Activated T-helper 1 cell treated with anti-CD3 and anti-CD28 coated beads, Interleukin-12 subunit alpha, Interleukin-12 subunit beta, Interleukin-2, Interleukin-4 antibody, amounts not matched to agents 30 ng/mL and 10 ng/mL and 1 ng/mL, durations not matched to agents 14 hours and 24 hours and 36 hours (primary cell): Measurements from ENCODE around the gene NOS1AP. TPM values are rescaled to one million over a fixed set of nuclear protein-coding genes. Genes with fewer than 3 reads are reported as not detected.

Source experiments
- DNase-seq: peaks from one replicate; pipeline ENCODE4 v3.0.0; 2021; ENCODE audit warnings: low spot score
- H3K27ac Mint-ChIP-seq: one replicate; pipeline ENCODE4 v1.8.0; 2021; ENCODE audit warnings: mild to moderate bottlenecking, mixed read lengths
- H3K27me3 Mint-ChIP-seq: one replicate; pipeline ENCODE4 v1.8.0; 2022; ENCODE audit warnings: mild to moderate bottlenecking, moderate library complexity, mixed read lengths; ENCODE audit not compliant: insufficient read depth
- H3K36me3 Mint-ChIP-seq: one replicate; pipeline ENCODE4 v1.8.0; 2021; ENCODE audit warnings: low read depth, mixed read lengths
- H3K4me1 Mint-ChIP-seq: one replicate; pipeline ENCODE4 v1.8.0; 2021; ENCODE audit warnings: low read depth, mixed read lengths
- H3K4me3 Mint-ChIP-seq: one replicate; pipeline ENCODE4 v1.8.0; 2021; ENCODE audit warnings: mild to moderate bottlenecking, moderate library complexity, mixed read lengths
- H3K9me3 Mint-ChIP-seq: one replicate; pipeline ENCODE4 v1.8.0; 2021; ENCODE audit warnings: mixed read lengths
- intact Hi-C: fragments of 100-400 bp; cut with micrococcal nuclease; formaldehyde crosslinking; loops from one replicate; pipeline ENCODE4 v1.15.1; 2024
- total RNA-seq: library from RNA; stranded (reverse); gene quantifications from 2 replicates; pipeline ENCODE4 v1.2.3, GENCODE V29; 2022

NOS1AP gene
- total RNA-seq, 1 donor from 2014 or later: 0.10 TPM

DNA sequence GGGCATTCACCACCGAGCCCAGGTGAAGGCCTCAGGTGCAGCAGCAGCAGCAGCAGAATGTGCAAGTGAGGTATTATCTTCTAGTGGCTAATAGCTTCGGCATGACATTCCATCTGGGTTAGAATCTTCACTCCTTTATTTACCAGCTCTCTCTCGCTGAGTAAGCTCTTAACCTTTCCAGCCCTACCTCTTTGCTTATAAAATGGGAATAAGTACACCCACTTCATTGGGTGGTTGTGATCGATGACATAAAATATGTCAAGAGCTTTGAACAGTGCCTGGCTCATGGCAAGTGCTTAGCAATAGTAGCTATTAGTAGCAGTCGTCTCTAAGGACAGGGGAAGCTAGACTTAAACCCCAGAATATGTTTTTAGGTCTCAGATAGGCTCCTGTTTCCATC, 149.5 kb downstream of the NOS1AP start:
- intact Hi-C loops: no loop called here
- no peak overlapping the region for H3K27ac Mint-ChIP-seq
- H3K36me3 Mint-ChIP-seq: no peaks in the 10 kb centered on the region
- H3K9me3 Mint-ChIP-seq: no peaks in the 10 kb centered on the region
- no peak for DNase-seq
- no peaks in the 10 kb centered on the region for H3K4me1 Mint-ChIP-seq
- H3K27me3 Mint-ChIP-seq: peaks cover 4% of the 10 kb centered on the region
- no peak overlapping the region for H3K4me3 Mint-ChIP-seq

DNA sequence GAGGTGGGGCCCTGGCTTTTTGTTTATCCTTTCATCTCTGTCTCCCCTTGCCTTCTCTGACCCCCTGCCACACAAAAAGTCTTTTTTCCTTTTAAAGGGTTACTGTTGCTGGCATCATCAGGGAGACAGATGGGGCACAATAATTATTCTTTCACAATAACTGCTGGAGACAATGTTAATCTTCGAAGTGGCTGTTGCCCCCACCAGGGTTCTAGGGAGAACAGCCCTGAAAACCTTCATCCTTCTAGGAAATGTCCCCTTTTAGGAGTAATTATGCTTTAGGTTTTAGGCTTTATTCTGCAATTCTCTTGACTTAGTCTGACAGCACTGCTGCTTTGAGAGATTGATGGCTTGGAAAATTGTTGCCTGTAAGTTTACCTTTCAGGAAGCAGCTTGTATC, 150.0 kb downstream of the NOS1AP start:
- Mint-ChIP-seq H3K27ac (no peak overlapping the region), H3K4me3 (no peak overlapping the region), H3K4me1 (no peaks in the 10 kb centered on the region), H3K36me3 (no peaks in the 10 kb centered on the region), H3K9me3 (no peaks in the 10 kb centered on the region), H3K27me3 (peaks cover 4% of the 10 kb centered on the region)
- intact Hi-C loops: no loop called here
- no peak for DNase-seq

DNA sequence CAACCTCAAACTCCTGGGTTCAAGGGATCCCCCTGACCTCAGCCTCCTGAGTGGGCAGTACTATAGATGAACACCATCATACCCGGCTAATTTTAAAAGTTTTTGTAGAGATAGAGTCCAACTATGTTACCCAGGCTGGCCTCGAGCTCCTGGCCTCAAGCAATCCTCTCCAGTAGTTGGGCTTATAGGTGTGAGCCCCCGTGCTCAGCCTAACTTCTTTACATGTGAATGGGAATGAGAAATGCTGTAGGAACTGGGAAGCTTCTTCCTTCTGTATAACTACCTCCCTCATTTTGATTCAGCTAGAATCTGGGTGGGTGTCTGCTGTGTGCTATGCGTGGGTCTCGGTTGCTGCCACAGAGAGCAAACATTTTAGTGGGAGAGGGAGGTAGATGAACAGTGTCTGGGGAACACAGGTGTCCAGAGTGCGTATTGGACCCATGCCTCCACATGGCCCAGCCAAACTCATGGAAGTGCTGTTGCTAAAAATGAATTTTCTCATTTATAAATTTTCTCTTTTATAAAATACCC, 150.6 kb downstream of the NOS1AP start:
- peaks cover 4% of the 10 kb centered on the region for H3K27me3 Mint-ChIP-seq

DNA sequence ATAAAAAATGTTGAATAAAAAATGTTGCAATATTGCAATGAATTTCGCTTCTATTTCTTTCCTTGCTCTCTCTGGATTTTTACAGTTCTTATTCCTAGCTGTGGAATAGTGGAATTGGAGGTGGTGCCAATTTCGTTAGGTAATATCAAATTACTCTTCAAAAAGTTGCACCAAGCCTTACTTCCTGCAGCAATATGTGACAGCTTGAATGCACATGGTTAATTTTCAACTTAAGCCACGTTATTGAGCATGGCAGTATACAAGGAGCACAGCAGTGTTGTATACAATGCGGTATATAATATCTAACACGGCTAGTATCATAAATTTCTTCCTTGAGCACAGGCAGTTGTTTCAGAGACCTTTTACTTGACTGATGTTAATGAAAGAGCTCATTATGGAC, 152.5 kb downstream of the NOS1AP start:
- no peak for DNase-seq
- H3K4me1 Mint-ChIP-seq: no peaks in the 10 kb centered on the region
- peaks cover 4% of the 10 kb centered on the region for H3K27me3 Mint-ChIP-seq
- H3K9me3 Mint-ChIP-seq: no peaks in the 10 kb centered on the region
- H3K36me3 Mint-ChIP-seq: no peaks in the 10 kb centered on the region
- H3K4me3 Mint-ChIP-seq: no peak overlapping the region
- no peak overlapping the region for H3K27ac Mint-ChIP-seq
- intact Hi-C loops: no loop called here

More for the DNA sequence above, 150.6 kb downstream of the NOS1AP start:
- no peak for DNase-seq
- Mint-ChIP-seq H3K36me3 (no peaks in the 10 kb centered on the region), H3K4me3 (no peak overlapping the region), H3K9me3 (no peaks in the 10 kb centered on the region), H3K27ac (no peak overlapping the region), H3K4me1 (no peaks in the 10 kb centered on the region)
- intact Hi-C loops: no loop called here

DNA sequence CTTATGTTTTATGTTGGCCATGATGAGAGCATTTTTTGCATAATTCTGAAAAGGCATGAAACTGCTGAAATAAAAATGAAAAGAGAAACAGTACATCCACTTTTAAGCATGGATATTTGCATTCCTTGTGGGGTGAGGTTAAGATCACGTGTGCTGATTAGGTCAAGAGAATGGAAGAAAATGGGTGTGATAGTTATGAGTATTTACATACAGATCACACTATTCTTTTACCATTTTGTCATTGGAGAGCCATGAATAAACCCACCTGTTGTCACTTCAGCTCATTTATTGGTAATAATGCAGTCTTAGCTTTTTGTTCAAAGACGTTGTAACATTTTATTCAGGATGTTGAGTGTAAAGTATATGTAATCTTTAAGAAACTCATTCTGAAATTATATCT, 153.2 kb downstream of the NOS1AP start:
- Mint-ChIP-seq H3K9me3 (no peaks in the 10 kb centered on the region), H3K27me3 (peaks cover 4% of the 10 kb centered on the region), H3K27ac (no peak overlapping the region), H3K4me1 (no peaks in the 10 kb centered on the region), H3K36me3 (no peaks in the 10 kb centered on the region), H3K4me3 (no peak overlapping the region)
- intact Hi-C loops: no loop called here
- DNase-seq: no peak

DNA sequence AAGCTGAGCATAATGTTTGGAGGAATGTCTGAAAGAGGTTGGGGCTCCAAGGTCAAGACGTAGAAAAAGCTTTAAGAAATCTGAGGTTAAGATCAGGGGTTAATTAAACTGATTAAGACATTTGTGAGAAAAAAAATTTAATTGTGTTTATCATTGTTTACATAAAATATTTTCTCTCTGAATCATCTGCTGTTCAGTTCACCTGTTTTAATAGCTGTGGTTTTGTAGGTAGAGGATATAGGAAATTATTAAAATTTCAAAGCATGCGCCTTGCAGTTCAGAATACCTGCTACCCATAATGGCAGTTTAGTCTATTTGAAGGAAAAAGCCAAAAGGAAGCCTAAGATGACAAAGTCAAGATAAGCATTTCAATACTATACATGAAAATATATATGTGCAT, 154.0 kb downstream of the NOS1AP start:
- no peaks in the 10 kb centered on the region for H3K4me1 Mint-ChIP-seq
- no peaks in the 10 kb centered on the region for H3K9me3 Mint-ChIP-seq

DNA sequence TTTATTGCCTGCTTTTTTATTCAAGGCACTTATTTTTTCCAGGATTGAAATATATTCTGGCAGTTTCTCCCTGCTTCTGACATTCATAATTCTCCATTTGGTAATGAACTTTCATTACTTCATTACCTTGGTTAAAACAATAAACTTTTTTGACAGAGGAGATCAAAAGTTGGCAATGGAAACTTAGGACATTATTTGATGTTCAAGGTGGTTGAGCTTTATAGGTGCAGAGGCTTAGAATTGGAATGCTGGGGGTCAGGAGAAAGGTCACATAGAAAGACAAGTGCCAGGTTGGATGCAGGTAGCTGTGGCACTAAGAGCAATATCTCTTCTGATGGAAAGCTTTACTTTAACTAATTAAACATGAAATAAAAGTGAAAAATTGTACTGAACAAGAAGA, 154.8 kb downstream of the NOS1AP start:
- Mint-ChIP-seq H3K36me3 (no peaks in the 10 kb centered on the region), H3K27ac (no peak overlapping the region), H3K4me3 (no peak overlapping the region), H3K27me3 (peaks cover 5% of the 10 kb centered on the region), H3K9me3 (no peaks in the 10 kb centered on the region), H3K4me1 (no peaks in the 10 kb centered on the region)
- no peak for DNase-seq
- intact Hi-C loops: no loop called here

More for the DNA sequence above, 154.0 kb downstream of the NOS1AP start:
- intact Hi-C loops: no loop called here
- DNase-seq: no peak
- peaks cover 5% of the 10 kb centered on the region for H3K27me3 Mint-ChIP-seq
- no peaks in the 10 kb centered on the region for H3K36me3 Mint-ChIP-seq
- H3K4me3 Mint-ChIP-seq: no peak overlapping the region
- H3K27ac Mint-ChIP-seq: no peak overlapping the region

DNA sequence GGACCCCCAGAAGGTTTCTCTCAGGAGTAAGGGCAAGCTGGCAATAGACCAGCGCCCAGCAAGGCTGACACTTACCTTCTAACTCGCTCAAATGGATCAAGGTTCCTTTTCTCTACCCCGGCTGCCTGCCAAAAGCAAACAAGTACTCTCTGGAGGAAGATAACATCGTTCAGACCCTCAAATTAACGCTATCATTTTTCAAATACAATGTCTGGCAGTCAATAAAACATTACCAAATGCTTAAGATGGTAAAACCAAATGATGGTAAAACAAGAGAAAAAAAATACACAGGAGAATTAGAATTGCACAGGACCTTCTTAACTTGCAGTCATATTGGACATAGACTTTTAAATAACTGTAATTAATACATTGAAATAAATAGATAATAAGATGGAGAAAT, 159.1 kb downstream of the NOS1AP start:
- Mint-ChIP-seq H3K4me1 (no peaks in the 10 kb centered on the region), H3K4me3 (no peak overlapping the region), H3K36me3 (no peaks in the 10 kb centered on the region), H3K27ac (no peak overlapping the region), H3K27me3 (peaks cover 15% of the 10 kb centered on the region), H3K9me3 (no peaks in the 10 kb centered on the region)
- no peak for DNase-seq
- intact Hi-C loops: no loop called here

DNA sequence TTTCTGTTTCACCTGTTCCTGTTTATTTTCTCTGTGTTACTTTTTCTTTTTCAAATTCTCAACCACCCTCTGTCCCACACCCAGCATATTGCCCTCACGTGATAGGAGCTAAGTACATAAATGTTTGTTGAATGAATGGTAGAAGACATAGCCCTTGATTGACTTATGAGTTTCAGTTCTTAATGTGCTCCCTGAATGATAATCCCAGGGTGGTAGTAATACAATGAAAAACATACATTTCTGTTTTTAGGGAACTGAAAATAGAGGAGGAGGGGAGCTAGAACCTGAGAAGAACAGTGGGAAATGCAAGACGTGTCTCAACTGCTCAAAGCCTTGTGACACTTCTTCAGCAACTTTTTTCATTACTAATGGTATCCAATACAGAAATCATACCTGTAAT, 160.1 kb downstream of the NOS1AP start:
- no peak overlapping the region for H3K4me3 Mint-ChIP-seq
- H3K36me3 Mint-ChIP-seq: no peaks in the 10 kb centered on the region
- H3K4me1 Mint-ChIP-seq: no peaks in the 10 kb centered on the region
- H3K27me3 Mint-ChIP-seq: peaks cover 15% of the 10 kb centered on the region
- H3K27ac Mint-ChIP-seq: no peak overlapping the region
- no peak for DNase-seq
- no peaks in the 10 kb centered on the region for H3K9me3 Mint-ChIP-seq
- intact Hi-C loops: no loop called here

DNA sequence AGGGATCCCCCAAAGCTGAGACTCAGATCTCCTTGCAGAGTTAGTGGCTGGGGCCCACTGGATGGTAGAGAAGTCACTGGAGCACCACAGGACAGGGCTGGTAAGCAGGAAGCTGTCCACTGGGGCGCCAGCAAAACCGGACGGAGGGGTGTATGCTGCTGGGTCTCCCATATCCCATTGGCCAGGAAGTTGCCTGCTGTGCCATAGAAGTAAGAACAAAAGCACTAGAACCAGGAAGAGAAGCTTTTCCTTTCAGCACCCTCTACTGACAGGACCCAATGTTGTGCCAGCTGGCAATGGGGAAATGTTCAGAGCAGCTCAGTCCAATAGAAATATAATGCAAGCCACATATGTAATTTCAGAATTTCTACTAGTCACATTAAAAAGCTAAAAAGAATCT, 160.6 kb downstream of the NOS1AP start:
- Mint-ChIP-seq H3K9me3 (no peaks in the 10 kb centered on the region), H3K4me1 (no peaks in the 10 kb centered on the region), H3K4me3 (no peak overlapping the region), H3K27me3 (peaks cover 15% of the 10 kb centered on the region), H3K36me3 (no peaks in the 10 kb centered on the region), H3K27ac (no peak overlapping the region)
- intact Hi-C loops: no loop called here
- DNase-seq: no peak

DNA sequence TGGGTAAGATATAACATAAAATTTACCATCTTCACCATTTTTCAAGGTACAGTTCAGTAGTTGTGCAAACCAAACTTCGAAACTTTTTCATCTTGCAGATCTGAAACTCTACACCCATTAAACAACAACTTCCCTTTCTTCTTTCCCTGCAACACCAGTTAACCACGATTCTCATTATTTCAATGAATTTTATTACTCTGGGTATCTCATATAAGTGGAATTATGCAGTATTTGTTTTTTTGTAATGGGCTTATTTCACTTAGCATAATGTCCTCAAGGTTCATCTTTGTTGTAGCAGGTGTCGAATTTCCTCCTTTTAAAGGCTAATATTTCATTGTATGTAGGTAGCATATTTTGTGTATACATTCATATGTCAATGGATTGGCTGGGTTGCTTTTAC, 161.0 kb downstream of the NOS1AP start:
- Mint-ChIP-seq H3K36me3 (no peaks in the 10 kb centered on the region), H3K9me3 (no peaks in the 10 kb centered on the region), H3K27ac (no peak overlapping the region), H3K27me3 (peaks cover 15% of the 10 kb centered on the region), H3K4me3 (no peak overlapping the region), H3K4me1 (no peaks in the 10 kb centered on the region)
- no peak for DNase-seq
- intact Hi-C loops: no loop called here

DNA sequence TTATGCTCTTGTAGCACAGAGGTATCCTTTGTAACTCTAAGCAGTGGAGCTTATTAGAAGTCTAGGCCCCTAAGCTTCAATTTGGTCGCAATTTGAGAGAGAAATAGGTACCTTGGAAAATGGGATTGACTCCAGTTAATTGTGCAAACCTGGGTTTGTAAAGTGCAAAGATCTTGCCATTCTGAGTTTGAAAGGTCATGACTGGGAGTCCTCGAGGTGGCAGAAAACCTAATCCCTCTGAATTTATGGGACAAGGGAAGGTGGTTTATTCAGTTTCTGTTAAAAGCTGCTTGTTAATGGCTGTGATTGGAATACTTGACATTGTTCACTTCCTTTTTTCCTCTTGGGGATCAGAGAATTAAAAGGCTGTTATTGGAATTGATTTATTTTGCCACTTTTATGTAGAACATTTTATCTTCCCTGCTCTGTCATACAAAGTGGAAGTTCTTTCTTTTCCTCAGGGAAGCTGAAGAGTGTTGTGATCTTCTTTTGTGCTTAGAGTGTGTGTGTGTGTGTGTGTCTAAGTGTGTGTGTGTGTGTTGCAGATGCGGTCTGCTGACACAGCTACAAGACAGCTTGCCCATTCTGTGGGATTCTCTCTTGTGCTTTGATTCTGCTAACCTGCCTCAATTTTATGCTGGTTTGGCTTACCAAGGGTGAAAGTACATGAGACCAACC, 162.7 kb downstream of the NOS1AP start:
- H3K4me1 Mint-ChIP-seq: no peaks in the 10 kb centered on the region
- intact Hi-C loops: no loop called here
- no peak overlapping the region for H3K4me3 Mint-ChIP-seq
- H3K27me3 Mint-ChIP-seq: peaks cover 15% of the 10 kb centered on the region
- no peaks in the 10 kb centered on the region for H3K36me3 Mint-ChIP-seq
- no peaks in the 10 kb centered on the region for H3K9me3 Mint-ChIP-seq
- no peak for DNase-seq
- no peak overlapping the region for H3K27ac Mint-ChIP-seq

DNA sequence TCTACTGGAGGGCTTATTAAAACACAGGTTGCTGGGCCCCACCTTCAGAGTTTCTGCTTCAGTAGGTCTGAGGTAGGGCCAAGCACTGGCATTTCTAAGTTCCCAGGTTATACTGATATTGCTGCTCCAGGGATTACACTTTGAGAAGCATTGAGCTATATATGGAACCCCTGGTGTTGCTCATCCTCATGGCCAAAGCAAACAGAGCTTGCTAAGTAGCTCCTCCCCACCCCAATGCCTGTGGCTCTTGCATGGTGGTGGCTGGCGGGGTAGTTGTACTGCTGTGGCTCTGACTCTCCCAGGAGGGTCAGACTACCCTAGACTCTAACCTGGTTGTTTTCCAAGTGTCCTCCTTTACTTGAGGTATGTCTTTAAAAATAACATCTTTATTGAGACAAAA, 163.6 kb downstream of the NOS1AP start:
- no peak for DNase-seq
- Mint-ChIP-seq H3K9me3 (no peaks in the 10 kb centered on the region), H3K27ac (no peak overlapping the region), H3K36me3 (no peaks in the 10 kb centered on the region), H3K4me1 (no peaks in the 10 kb centered on the region), H3K4me3 (no peak overlapping the region), H3K27me3 (peaks cover 14% of the 10 kb centered on the region)
- intact Hi-C loops: no loop called here

DNA sequence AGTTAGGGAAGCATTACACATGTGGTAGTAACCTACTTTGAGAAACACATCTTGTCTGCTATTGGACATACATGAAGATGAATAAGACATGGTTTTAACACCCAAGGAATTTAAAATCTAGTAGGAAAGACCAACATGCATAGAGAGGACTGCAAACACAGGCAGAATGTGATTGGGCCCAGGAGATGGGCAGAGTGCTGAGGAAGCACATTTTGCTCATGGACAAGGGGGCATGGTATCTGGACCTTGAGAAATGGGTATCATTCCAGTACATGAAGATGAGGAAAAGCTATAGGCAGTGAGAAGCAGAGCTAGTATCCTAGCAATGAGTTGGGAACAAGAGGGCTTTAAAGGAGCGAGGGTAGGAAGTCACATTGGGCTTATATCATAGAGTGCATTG, 164.4 kb downstream of the NOS1AP start:
- intact Hi-C loops: no loop called here
- no peak for DNase-seq
- Mint-ChIP-seq H3K9me3 (no peaks in the 10 kb centered on the region), H3K4me1 (no peaks in the 10 kb centered on the region), H3K4me3 (no peak overlapping the region), H3K27ac (no peak overlapping the region), H3K27me3 (peaks cover 14% of the 10 kb centered on the region), H3K36me3 (no peaks in the 10 kb centered on the region)
